Measurements from ENCODE around the gene PRKCZ. TPM values are rescaled to one million over a fixed set of nuclear protein-coding genes. Genes with fewer than 3 reads are reported as not detected.

The PRKCZ gene
- total and polyA plus RNA-seq, 9 of the 15 experiments (the other 6 are each of a cell fraction or from before 2014, with no cell fraction given) = 0.07 to 3.1 (median 1.3) TPM

DNA sequence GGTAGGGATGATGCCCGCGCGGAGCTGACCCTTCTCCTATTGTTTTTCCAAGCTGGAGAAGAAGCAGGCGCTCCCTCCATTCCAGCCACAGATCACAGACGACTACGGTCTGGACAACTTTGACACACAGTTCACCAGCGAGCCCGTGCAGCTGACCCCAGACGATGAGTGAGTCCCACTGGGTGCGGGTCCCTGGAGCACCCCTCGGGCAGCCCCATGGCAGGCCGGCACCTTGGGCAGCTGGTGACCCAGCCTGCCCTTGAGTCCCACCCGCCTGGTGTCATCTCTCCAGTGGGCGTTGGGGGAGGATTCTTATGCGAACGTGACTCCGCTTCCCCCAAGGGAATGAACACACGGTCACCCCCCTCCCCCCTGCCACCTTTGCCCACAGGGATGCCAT lies 134.3 kb downstream of the PRKCZ start:
- Histone ChIP-seq H3K4me1 (replicated peaks in 1 of 2; ENCODE audit: control insufficient read depth in 2 of 2, insufficient read depth in 2 of 2, low read length in 2 of 2) (peaks cover 13 to 69% of the 10 kb centered on the region in 2 experiments), H3K9me3 (replicated peaks; ENCODE audit: control insufficient read depth, insufficient read depth, low read depth, low read length) (no peaks in the 10 kb centered on the region), H2AFZ (ENCODE audit: low read depth, low read length) (no peak overlapping the region), H3K79me2 (ENCODE audit: control insufficient read depth, insufficient read depth, low read length) (peaks cover 3% of the 10 kb centered on the region; the same call in 1 of the 3 replicates), H3K27ac (ENCODE audit: extremely low read depth, low read depth, low read length) (no peak overlapping the region), H3K9ac (ENCODE audit: insufficient read depth in 1 of 2, low read depth in 2 of 2, low read length in 2 of 2) (no peak overlapping the region), H4K20me1 (replicated peaks; ENCODE audit: control insufficient read depth, insufficient read depth, low read length) (no peaks in the 10 kb centered on the region), H3K36me3 (ENCODE audit: control insufficient read depth, insufficient read depth, low read length) (peaks cover 3% of the 10 kb centered on the region; the same call in 2 of the 3 replicates), H3K9me1 (ENCODE audit: control insufficient read depth, insufficient read depth, low read length) (no peaks in the 10 kb centered on the region), H3K4me3 (no peak overlapping the region), H3K4me2 (ENCODE audit: insufficient read depth, low read length) (no peak overlapping the region), H3K27me3 (ENCODE audit: control insufficient read depth in 2 of 2, insufficient read depth in 2 of 2, low read length in 2 of 2) (no peaks in the 10 kb centered on the region)
- POLR2A ChIA-PET = interaction anchor here (0.6 to 2.2 kb wide), 5 partner anchors 9 to 212 kb away, joined by 3 to 8 read pairs (median 3); no protein-coding TSS in a partner anchor
- ATAC-seq (no peak), FAIRE-seq (no peak), DNase-seq (ENCODE audit: extremely low read depth in 1 of 4, low spot score in 3 of 4) (no peak)
- 77% methylated on average over 18 of the region's 18 CpGs for WGBS (ENCODE audit: insufficient coverage, low coverage, missing lambda C conversion rate)
- in situ Hi-C loops (cut with MboI) = loop anchor here (25.0 kb wide), 1 partner anchor 353 kb away; the partner anchor contains the start of genes HES5 and PANK4
- BruUV-seq (replicated peaks) = no TSS peak
- CTCF ChIA-PET (ENCODE audit: low intra/inter-chr PET ratio) = no interaction called here
- TF ChIP-seq KHSRP (IDR thresholded peaks at IDR 0.05) = no peak
- TF ChIP-seq CBFA2T3 (IDR thresholded peaks at IDR 0.05) = no peak
- no peak for TF ChIP-seq HDGF (IDR thresholded peaks at IDR 0.05)
- TF ChIP-seq ZNF146 (CRISPR knock-in tag; IDR thresholded peaks at IDR 0.05; ENCODE audit: unreplicated experiment) = no peak
- TF ChIP-seq BRF1 (IDR thresholded peaks at IDR 0.05; ENCODE audit: borderline replicate concordance, extremely low read depth, insufficient read length) = no peak
- TF ChIP-seq ZNF655 (CRISPR knock-in tag; IDR thresholded peaks at IDR 0.05) = no peak
- no peak for TF ChIP-seq ATF1 (CRISPR knock-in tag; IDR thresholded peaks at IDR 0.05)
- no peak for TF ChIP-seq ATF1 (tag; IDR thresholded peaks at IDR 0.05)
- TF ChIP-seq SMARCB1 (IDR thresholded peaks at IDR 0.05; ENCODE audit: insufficient read length, low read depth) = no peak
- no peak for TF ChIP-seq POLR2AphosphoS5 (IDR thresholded peaks at IDR 0.05; ENCODE audit: control insufficient read depth, insufficient read depth, low read depth, low read length)
- no peak for TF ChIP-seq ZNF584 (CRISPR knock-in tag; IDR thresholded peaks at IDR 0.05; ENCODE audit: low read depth)
- TF ChIP-seq POLR2B (IDR thresholded peaks at IDR 0.05; ENCODE audit: low read depth, partially characterized antibody) = no peak
- TF ChIP-seq NFATC3 (IDR thresholded peaks at IDR 0.05) = no peak
- no peak for TF ChIP-seq RFX5 (IDR thresholded peaks at IDR 0.05; ENCODE audit: low read depth, low read length)
- no peak for TF ChIP-seq CHD2 (IDR thresholded peaks at IDR 0.05; ENCODE audit: low read depth, low read length)
- TF ChIP-seq POLR2H (tag; IDR thresholded peaks at IDR 0.05; ENCODE audit: low read depth) = no peak
- no peak for TF ChIP-seq SREBF1 (IDR thresholded peaks at IDR 0.05; ENCODE audit: borderline replicate concordance, low read depth, low read length)
- intact Hi-C loops (cut with micrococcal nuclease) = no loop called here
